ENCODE results near the gene CADM2.

DNA sequence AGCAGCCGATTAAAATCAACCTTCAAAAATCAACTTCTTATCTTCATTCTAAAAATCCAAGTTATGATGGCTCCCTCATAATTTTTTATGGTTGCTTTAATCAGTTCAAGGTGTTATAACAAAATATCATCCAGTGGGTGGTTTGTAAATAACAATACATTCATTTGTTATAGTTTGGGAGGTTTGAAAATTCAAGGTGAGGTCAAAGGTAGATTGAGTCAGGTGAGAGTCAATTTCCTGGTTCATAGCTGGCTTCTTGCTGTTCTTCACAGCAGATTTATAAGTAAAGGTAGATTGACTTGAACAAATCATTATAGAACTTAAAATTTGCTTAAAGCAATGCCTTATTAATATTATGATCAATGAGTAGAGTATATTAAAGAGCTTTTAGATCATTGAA is 192.8 kb downstream of the CADM2 start:
- TF ChIP-seq, protein P1, sequence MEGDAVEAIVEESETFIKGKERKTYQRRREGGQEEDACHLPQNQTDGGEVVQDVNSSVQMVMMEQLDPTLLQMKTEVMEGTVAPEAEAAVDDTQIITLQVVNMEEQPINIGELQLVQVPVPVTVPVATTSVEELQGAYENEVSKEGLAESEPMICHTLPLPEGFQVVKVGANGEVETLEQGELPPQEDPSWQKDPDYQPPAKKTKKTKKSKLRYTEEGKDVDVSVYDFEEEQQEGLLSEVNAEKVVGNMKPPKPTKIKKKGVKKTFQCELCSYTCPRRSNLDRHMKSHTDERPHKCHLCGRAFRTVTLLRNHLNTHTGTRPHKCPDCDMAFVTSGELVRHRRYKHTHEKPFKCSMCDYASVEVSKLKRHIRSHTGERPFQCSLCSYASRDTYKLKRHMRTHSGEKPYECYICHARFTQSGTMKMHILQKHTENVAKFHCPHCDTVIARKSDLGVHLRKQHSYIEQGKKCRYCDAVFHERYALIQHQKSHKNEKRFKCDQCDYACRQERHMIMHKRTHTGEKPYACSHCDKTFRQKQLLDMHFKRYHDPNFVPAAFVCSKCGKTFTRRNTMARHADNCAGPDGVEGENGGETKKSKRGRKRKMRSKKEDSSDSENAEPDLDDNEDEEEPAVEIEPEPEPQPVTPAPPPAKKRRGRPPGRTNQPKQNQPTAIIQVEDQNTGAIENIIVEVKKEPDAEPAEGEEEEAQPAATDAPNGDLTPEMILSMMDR (IDR thresholded peaks at IDR 0.05; ENCODE audit: low read depth, low read length, poor library complexity, severe bottlenecking): no peak
- no peak for TF ChIP-seq EZH2phosphoT487 (IDR thresholded peaks at IDR 0.05; ENCODE audit: borderline replicate concordance, low read length)

Data from DOHH2 (cell line).